DMS114 treated with DMSO at 0.1 percent for 48 hours (cell line): Measurements from ENCODE around the gene CEP170B.
A peak's percentile ranks its signal among the peaks of the same experiment; 100 is the strongest.
"Not testable (repeated sequence)": the region's sequence is repeated elsewhere in the genome, so short reads cannot be mapped to it uniquely, and the experiment has no call there.

Experiments
- DNase-seq: peaks from one replicate; lab custom pipeline; 2025; ENCODE audit not compliant: unreplicated experiment; lab: John Stamatoyannopoulos, UW

Gene CEP170B

GRCh38 chr14:104843442-104844305 lies 21.4 kb upstream of the CEP170B start:
- DNase-seq, result no peak

- DNase-seq, result no peak
Observed at GRCh38 chr14:104844306-104845032, 20.6 kb upstream of the CEP170B start.

- DNase-seq, result no peak
Observed at GRCh38 chr14:104845033-104845666, 19.9 kb upstream of the CEP170B start.

- no peak for DNase-seq
Observed at GRCh38 chr14:104845834-104846441, 19.1 kb upstream of the CEP170B start.

- DNase-seq, result no peak
Observed at GRCh38 chr14:104852280-104852663, 12.8 kb upstream of the CEP170B start.

GRCh38 chr14:104855532-104856090 lies 9.5 kb upstream of the CEP170B start:
- DNase-seq, result no peak

GRCh38 chr14:104856157-104856868 lies 8.8 kb upstream of the CEP170B start:
- DNase-seq, result no peak

GRCh38 chr14:104856869-104857860 lies 7.9 kb upstream of the CEP170B start:
- no peak for DNase-seq

GRCh38 chr14:104857931-104858330 lies 7.1 kb upstream of the CEP170B start:
- DNase-seq, result not testable (repeated sequence)

GRCh38 chr14:104858811-104859426 lies 6.1 kb upstream of the CEP170B start:
- no peak for DNase-seq

GRCh38 chr14:104859900-104860299 lies 5.2 kb upstream of the CEP170B start:
- no peak for DNase-seq

GRCh38 chr14:104860414-104860813 lies 4.7 kb upstream of the CEP170B start:
- DNase-seq, result no peak

- DNase-seq, result no peak
Observed at GRCh38 chr14:104863131-104863862, 1.8 kb upstream of the CEP170B start.

- DNase-seq, result no peak
Observed at GRCh38 chr14:104863923-104864266, 1.2 kb upstream of the CEP170B start.

GRCh38 chr14:104864267-104865080 lies 594 bp upstream of the CEP170B start:
- DNase-seq, result no peak

GRCh38 chr14:104865631-104866441 lies 768 bp downstream of the CEP170B start:
- peak; percentile 11 for DNase-seq
